Mammary epithelial cell (primary cell): ENCODE results near the gene FSTL4.

Source experiments
- EZH2 ChIP-seq: IDR thresholded peaks from 2 replicates; pipeline ENCODE4 v1.6.1; 2012; ENCODE audit warnings: low read length, inconsistent platforms, borderline replicate concordance
- TF ChIP-seq, protein P1 (sequence below), 2 donors: IDR thresholded peaks in 1 of 2; conservative IDR thresholded peaks in 1 of 2; 2 replicates each; pipeline ENCODE4 v1.5.1; 2011 to 2012; ENCODE audit warnings: inconsistent platforms in 2 of 2, low read length in 2 of 2, mild to moderate bottlenecking in 2 of 2, control low read depth in 1 of 2, low read depth in 1 of 2; ENCODE audit not compliant: insufficient read depth in 1 of 2; ENCODE audit errors: extremely low read depth in 1 of 2

DNA sequence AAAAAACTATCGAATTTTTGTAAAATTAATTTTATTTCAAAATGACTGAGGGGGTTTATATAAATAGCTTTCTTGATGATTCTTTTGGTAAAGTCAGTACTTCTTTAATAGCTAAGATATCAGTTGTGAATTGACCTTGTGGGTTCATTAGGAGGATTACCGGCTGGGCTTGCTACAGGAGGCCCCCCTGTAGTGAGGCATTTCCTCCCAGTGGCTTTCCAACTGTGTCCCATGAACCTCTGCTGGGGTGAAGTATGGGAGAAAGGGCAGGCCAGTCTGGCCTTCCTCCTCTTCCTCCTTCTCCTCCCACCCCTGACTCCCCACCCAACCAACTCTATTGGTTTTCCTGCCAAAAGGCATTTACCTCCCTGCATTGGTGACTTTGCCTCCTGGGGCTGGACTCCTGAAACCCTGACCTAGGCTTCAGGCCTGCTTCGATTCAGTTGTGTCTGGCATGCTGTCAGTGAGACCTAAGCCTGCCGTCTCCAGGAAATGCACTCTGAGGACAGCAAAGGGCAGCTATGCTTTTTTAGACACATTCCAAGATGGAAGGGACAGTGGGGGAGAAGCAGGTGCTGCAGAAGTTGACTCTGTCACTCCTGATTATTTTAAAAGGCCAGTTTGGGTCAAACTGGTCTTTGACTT, 415.8 kb downstream of the FSTL4 start:
- TF ChIP-seq, protein P1, sequence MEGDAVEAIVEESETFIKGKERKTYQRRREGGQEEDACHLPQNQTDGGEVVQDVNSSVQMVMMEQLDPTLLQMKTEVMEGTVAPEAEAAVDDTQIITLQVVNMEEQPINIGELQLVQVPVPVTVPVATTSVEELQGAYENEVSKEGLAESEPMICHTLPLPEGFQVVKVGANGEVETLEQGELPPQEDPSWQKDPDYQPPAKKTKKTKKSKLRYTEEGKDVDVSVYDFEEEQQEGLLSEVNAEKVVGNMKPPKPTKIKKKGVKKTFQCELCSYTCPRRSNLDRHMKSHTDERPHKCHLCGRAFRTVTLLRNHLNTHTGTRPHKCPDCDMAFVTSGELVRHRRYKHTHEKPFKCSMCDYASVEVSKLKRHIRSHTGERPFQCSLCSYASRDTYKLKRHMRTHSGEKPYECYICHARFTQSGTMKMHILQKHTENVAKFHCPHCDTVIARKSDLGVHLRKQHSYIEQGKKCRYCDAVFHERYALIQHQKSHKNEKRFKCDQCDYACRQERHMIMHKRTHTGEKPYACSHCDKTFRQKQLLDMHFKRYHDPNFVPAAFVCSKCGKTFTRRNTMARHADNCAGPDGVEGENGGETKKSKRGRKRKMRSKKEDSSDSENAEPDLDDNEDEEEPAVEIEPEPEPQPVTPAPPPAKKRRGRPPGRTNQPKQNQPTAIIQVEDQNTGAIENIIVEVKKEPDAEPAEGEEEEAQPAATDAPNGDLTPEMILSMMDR (conservative IDR thresholded peaks at IDR 0.05 in 1 of 2, IDR thresholded peaks at IDR 0.05 in 1 of 2; ENCODE audit: extremely low read depth in 1 of 2, insufficient read depth in 1 of 2, low read depth in 1 of 2, low read length in 2 of 2), result no peak
- no peak for TF ChIP-seq EZH2
